ENCODE measurements around the gene PPP1R15A. TPM values are rescaled to one million over a fixed set of nuclear protein-coding genes. Genes with fewer than 3 reads are reported as not detected.
"Not testable (repeated sequence)": the region's sequence is repeated elsewhere in the genome, so short reads cannot be mapped to it uniquely, and the experiment has no call there.

Gene PPP1R15A
- total RNA-seq, 4 donors from 2014 or later = 19.3 to 41.6 (median 33.3) TPM

- Histone ChIP-seq H3K4me1 (no peaks in the 10 kb centered on the region), H3K27ac (no peak overlapping the region), H3K4me3 (no peak overlapping the region), H3K9me3 (no peaks in the 10 kb centered on the region), H3K27me3 (no peaks in the 10 kb centered on the region), H3K36me3 (peaks cover 0 to 46% (median 7%) of the 10 kb centered on the region in 3 donors)
- intact Hi-C loops (cut with DNase I) = no loop called here
- WGBS, 2 donors = 92 to 100% methylated on average over 2 of the region's 2 CpGs
- DNase-seq = no peak
- TF ChIP-seq POLR2A (IDR thresholded peaks at IDR 0.05) (no peak), CTCF (IDR thresholded peaks at IDR 0.05) (peak in 1 of 6 experiments; percentile 15)
Observed at GRCh38 chr19:48844472-48844871, 27.7 kb upstream of the PPP1R15A start.

- no peak overlapping the region for H3K27ac ChIP-seq
- intact Hi-C loops (cut with DNase I) = no loop called here
- TF ChIP-seq CTCF (IDR thresholded peaks at IDR 0.05) (no peak), POLR2A (IDR thresholded peaks at IDR 0.05) (no peak)
- WGBS, 2 donors = 98 to 99% methylated on average over 15 of the region's 15 CpGs
- H3K4me3 ChIP-seq = no peak overlapping the region
- no peaks in the 10 kb centered on the region for H3K9me3 ChIP-seq
- H3K36me3 ChIP-seq = peaks cover 0 to 46% (median 7%) of the 10 kb centered on the region in 3 donors
- no peaks in the 10 kb centered on the region for H3K27me3 ChIP-seq
- no peaks in the 10 kb centered on the region for H3K4me1 ChIP-seq
- DNase-seq = no peak
Observed at GRCh38 chr19:48845384-48845783, 26.8 kb upstream of the PPP1R15A start.

- H3K27me3 ChIP-seq; H3K4me1 ChIP-seq; H3K27ac ChIP-seq; H3K4me3 ChIP-seq; DNase-seq; intact Hi-C loops (cut with DNase I); H3K9me3 ChIP-seq: not testable (repeated sequence)
- 78 to 93% methylated on average over 2 to 3 of the region's 3 CpGs for WGBS, 2 donors
- H3K36me3 ChIP-seq = peaks cover 0 to 50% (median 7%) of the 10 kb centered on the region in 3 donors
Observed at GRCh38 chr19:48846659-48847058, 25.6 kb upstream of the PPP1R15A start.

GRCh38 chr19:48852292-48852691 is 19.9 kb upstream of the PPP1R15A start:
- Histone ChIP-seq H3K36me3 (peaks cover 0 to 16% (median 5%) of the 10 kb centered on the region in 3 donors), H3K27me3 (no peaks in the 10 kb centered on the region), H3K27ac (no peak overlapping the region), H3K4me3 (no peak overlapping the region), H3K4me1 (peaks cover 0 to 7% (median 0%) of the 10 kb centered on the region in 3 donors), H3K9me3 (no peaks in the 10 kb centered on the region)
- TF ChIP-seq CTCF (IDR thresholded peaks at IDR 0.05) = no peak
- TF ChIP-seq POLR2A (IDR thresholded peaks at IDR 0.05) = no peak
- WGBS, 2 donors = 84 to 90% methylated on average over 2 to 3 of the region's 4 CpGs
- intact Hi-C loops (cut with DNase I) = no loop called here
- DNase-seq = no peak

- no peak for TF ChIP-seq CTCF (IDR thresholded peaks at IDR 0.05)
- TF ChIP-seq POLR2A (IDR thresholded peaks at IDR 0.05) = no peak
- WGBS, 2 donors = 87 to 93% methylated on average over 4 of the region's 8 CpGs
- peaks cover 0 to 7% (median 0%) of the 10 kb centered on the region in 3 donors for H3K4me1 ChIP-seq
- no peak overlapping the region for H3K4me3 ChIP-seq
- no peaks in the 10 kb centered on the region for H3K27me3 ChIP-seq
- intact Hi-C loops (cut with DNase I) = no loop called here
- no peaks in the 10 kb centered on the region for H3K9me3 ChIP-seq
- no peak for DNase-seq
- peaks cover 0 to 9% (median 0%) of the 10 kb centered on the region in 3 donors for H3K36me3 ChIP-seq
- no peak overlapping the region for H3K27ac ChIP-seq
Observed at GRCh38 chr19:48853483-48853882, 18.7 kb upstream of the PPP1R15A start.

GRCh38 chr19:48854103-48854502 is 18.1 kb upstream of the PPP1R15A start:
- DNase-seq = no peak
- WGBS, 2 donors = 82 to 86% methylated on average over 6 of the region's 7 CpGs

More at GRCh38 chr19:48854103-48854502, 18.1 kb upstream of the PPP1R15A start:
- intact Hi-C loops (cut with DNase I) = no loop called here
- Histone ChIP-seq H3K4me3 (no peak overlapping the region), H3K4me1 (peaks cover 0 to 7% (median 0%) of the 10 kb centered on the region in 3 donors), H3K36me3 (peaks cover 0 to 15% (median 0%) of the 10 kb centered on the region in 3 donors), H3K27ac (no peak overlapping the region), H3K9me3 (no peaks in the 10 kb centered on the region), H3K27me3 (no peaks in the 10 kb centered on the region)
- TF ChIP-seq CTCF (IDR thresholded peaks at IDR 0.05) (no peak), POLR2A (IDR thresholded peaks at IDR 0.05) (no peak)
